D721Med (cell line): ENCODE measurements around the gene UGCG.
"Not testable (repeated sequence)": the region's sequence is repeated elsewhere in the genome, so short reads cannot be mapped to it uniquely, and the experiment has no call there.

Experiments
- DNase-seq: peaks from one replicate; pipeline ENCODE4 v3.0.0; 2011; ENCODE audit warnings: low spot score; ENCODE audit not compliant: insufficient read length
- FAIRE-seq: peaks from 2 replicates; lab custom pipeline; 2011; peaks lifted over from hg19 to GRCh38; lab: Jason Lieb, UNC
- TF ChIP-seq, protein P1 (sequence below): IDR thresholded peaks from 2 replicates; pipeline ENCODE4 v1.5.1; 2012; ENCODE audit warnings: mild to moderate bottlenecking, control low read depth; ENCODE audit not compliant: insufficient read depth; ENCODE audit errors: missing control alignments

Gene UGCG

DNA sequence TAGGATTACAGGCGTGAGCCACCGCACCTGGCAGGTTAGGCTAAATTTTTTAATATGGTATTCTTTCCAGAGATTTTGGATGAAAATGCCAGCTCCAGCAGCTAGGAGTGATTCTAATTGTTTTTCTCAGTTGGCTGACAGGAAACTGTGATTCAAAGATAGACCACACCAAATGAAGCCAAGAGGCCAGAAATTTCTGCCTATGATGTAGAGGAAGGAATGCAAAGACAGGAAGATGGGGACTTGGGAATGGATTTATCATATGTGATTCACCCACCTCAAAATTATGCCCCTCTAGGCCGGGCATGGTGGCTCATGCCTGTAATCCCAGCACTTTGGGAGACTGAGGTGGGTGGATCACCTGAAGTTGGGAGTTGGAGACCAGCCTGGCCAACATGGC lies 53.3 kb downstream of the UGCG start:
- TF ChIP-seq, protein P1, sequence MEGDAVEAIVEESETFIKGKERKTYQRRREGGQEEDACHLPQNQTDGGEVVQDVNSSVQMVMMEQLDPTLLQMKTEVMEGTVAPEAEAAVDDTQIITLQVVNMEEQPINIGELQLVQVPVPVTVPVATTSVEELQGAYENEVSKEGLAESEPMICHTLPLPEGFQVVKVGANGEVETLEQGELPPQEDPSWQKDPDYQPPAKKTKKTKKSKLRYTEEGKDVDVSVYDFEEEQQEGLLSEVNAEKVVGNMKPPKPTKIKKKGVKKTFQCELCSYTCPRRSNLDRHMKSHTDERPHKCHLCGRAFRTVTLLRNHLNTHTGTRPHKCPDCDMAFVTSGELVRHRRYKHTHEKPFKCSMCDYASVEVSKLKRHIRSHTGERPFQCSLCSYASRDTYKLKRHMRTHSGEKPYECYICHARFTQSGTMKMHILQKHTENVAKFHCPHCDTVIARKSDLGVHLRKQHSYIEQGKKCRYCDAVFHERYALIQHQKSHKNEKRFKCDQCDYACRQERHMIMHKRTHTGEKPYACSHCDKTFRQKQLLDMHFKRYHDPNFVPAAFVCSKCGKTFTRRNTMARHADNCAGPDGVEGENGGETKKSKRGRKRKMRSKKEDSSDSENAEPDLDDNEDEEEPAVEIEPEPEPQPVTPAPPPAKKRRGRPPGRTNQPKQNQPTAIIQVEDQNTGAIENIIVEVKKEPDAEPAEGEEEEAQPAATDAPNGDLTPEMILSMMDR: no peak
- FAIRE-seq (no peak), DNase-seq (no peak)

DNA sequence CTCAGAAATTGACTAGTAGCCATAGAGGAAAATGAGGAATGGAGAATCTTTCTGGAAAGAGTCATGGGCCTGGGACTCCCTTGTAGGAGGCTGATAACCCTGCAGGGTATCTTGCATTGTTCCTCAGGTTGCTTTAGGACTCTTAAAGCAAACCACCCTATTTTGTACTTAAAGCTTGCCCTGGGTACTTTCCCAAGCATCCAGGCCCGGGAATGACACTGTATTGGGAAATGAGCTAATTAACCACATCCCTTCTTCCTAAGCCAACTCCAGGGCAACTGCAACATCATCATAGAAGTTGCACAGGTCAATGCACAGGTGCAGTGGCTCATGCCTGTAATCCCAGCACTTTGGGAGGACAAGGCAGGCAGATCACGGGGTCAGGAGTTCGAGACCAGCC lies 55.9 kb downstream of the UGCG start:
- FAIRE-seq (no peak), DNase-seq (no peak)
- TF ChIP-seq, protein P1: no peak

DNA sequence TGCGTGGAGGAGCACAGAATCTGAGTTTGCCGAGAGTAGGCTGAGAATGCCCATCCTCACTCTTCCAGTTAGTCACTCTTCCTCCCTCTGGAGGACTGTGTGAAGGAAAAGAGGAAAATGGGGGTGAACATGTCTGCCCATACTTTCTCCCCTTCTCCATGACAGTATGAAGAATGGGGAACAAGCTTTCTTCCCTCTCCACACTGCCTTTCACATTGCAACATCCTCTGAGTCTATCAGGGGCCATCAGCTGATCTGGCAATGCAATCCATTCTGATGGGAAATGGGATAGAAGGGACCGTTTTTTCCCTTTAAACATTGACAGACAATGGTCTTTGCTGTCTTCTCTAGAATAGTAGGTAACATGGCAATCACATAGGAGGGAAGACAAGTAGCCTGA lies 56.8 kb downstream of the UGCG start:
- DNase-seq (no peak), FAIRE-seq (no peak)
- TF ChIP-seq, protein P1: no peak

DNA sequence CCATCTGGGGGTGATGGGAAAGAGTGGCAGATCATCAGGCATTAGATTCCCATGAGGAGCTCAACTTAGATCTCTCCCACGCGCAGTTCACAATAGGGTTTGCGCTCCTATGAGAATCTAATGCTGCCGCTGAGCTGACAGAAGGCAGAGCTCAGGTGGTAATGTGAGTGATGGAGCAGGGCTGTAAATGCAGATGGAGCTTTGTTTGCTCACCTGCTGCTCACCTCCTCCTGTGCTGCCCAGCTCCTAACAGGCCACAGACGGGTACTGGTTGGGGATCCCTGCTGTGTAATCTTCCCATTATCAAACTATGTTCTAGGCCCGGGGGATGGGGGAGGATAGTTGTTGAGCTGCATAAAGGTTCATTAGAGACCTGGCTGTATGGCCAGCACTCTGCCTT lies 58.4 kb downstream of the UGCG start:
- FAIRE-seq (no peak), DNase-seq (no peak)
- TF ChIP-seq, protein P1: no peak

DNA sequence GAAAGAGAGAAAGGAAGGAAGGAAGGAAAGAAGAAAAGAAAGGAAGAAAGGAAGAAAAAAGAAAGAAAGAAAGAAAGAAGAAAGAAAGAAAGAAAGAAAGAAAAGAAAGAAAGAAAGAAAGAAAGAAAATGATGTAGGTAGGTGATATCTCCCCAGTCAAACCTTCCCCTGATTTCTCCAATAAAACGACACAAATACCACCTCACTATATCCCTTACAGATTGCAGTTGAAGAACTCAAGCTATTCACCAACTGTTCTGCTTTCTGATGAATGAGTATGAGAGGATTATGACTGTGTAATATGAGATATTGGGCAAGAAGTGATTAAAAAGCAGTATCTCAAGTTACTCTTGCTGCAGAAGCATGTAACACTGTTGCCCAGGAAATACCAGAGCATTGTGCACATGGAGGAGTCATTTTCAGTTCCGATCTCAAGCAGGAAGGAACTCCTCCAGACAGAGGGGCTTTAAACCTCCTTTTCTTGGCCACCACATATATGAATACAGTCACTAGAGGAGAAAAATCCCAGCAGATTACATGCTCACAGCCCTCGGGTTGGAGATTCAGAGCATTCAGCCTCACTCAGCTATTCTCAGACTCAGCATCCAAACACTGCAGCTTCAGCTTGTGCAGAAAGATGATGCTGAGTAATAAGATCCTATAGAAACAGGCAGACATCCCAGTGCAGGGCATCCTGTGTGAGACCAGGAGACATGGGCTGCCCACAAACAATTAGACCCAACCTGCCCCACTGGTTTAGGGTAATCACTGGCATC lies 61.4 kb downstream of the UGCG start:
- FAIRE-seq: no peak
- TF ChIP-seq, protein P1: no peak
- DNase-seq: no peak

DNA sequence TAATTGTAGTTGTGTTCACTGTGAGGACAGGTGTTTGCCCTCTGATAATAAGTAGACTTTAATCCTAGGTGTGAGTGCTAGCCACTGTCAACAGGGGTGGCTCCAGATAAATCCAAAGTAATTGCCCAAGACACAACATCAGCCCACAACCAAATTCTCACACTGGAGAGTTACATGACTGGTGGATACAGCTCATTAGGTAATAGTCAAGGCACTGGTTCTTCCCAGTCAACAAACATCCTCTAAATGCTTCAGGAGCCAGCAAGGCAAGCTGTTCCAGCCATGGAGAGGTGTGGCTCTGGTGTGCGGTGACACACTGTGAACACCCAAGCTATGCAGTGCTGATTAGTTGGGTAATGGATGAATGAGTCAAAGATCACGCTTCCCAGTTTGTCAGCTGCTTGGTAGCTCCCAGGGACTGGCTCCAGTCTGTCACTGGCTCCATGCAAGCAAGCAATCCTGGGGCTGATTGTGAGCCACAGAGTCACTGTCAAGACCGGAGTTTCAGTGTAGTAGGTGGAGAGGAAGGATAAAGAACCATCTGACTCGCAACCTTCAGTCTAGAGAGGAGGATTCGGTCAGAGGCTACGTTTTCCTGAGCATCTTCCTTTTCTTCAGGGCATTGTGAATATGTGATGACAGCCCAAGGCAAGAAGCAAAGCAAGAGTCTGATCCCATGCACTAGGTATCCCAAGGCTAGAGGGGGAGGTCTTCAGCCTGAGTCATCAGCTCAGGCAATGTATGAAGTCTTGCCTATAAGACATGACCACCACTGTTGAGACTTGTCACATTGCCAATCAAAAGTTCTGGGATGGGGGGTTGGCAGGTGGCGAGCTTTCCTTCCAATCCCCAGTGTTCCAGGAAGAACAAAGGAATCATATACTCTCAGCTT lies 63.1 kb downstream of the UGCG start:
- TF ChIP-seq, protein P1: no peak
- FAIRE-seq (no peak), DNase-seq (no peak)

DNA sequence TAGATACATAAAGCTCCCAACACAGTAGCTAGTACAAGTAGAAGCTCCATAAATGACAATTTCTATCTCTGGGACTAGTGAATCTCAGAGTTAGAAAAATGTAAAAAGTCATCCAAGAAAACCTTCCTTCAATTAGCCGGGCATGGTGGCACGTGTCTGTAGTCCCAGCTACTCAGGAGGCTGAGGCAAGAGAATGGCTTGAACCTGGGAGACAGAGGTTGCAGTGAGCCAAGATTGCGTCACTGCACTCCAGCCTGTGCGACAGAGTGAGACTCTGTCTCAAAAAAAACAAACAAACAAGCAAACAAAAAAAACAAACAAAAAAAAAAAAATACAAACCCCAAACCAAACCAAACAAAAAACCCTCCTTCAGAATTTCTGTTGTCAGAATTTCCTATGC lies 63.9 kb downstream of the UGCG start:
- FAIRE-seq, DNase-seq: not testable (repeated sequence)
